Activated CD4-positive, alpha-beta T cell treated with anti-CD3 and anti-CD28 coated beads for 36 hours (primary cell): Measurements from ENCODE around the gene CSF1R. TPM values are rescaled to one million over a fixed set of nuclear protein-coding genes. Genes with fewer than 3 reads are reported as not detected.

Experiments
- ATAC-seq: fragments of 200-7000 bp; cut with Tn5 transposase; one replicate; pipeline ENCODE4 v1.10.0; 2021; ENCODE audit warnings: mild to moderate bottlenecking, moderate library complexity
- CTCF ChIA-PET: fragments of 350-600 bp; sonication (Branson Sonifier 250); formaldehyde crosslinking; loops from one replicate; lab custom pipeline; 2021; ENCODE audit warnings: antibody characterized with exemption; lab: Charles Lee
- POLR2A ChIA-PET: fragments of 350-600 bp; sonication (Branson Sonifier 250); formaldehyde crosslinking; loops from one replicate; lab custom pipeline; 2021; ENCODE audit warnings: antibody characterized with exemption, inconsistent platforms; lab: Charles Lee
- DNase-seq: peaks from one replicate; pipeline ENCODE4 v3.0.0-alpha.2; 2020
- H3K27ac Mint-ChIP-seq: one replicate; pipeline ENCODE4 v1.8.0; 2021; ENCODE audit warnings: mixed read lengths
- H3K27me3 Mint-ChIP-seq: one replicate; pipeline ENCODE4 v1.8.0; 2021; ENCODE audit warnings: mixed read lengths
- H3K36me3 Mint-ChIP-seq: one replicate; pipeline ENCODE4 v1.8.0; 2021; ENCODE audit warnings: low read depth, mixed read lengths
- H3K4me1 Mint-ChIP-seq: one replicate; pipeline ENCODE4 v1.8.0; 2021; ENCODE audit warnings: mixed read lengths
- H3K4me3 Mint-ChIP-seq: one replicate; pipeline ENCODE4 v1.8.0; 2021; ENCODE audit warnings: mild to moderate bottlenecking, moderate library complexity, mixed read lengths
- H3K9me3 Mint-ChIP-seq: one replicate; pipeline ENCODE4 v1.8.0; 2021; ENCODE audit warnings: low read depth, mixed read lengths
- intact Hi-C, 2 experiments: fragments of 100-400 bp; cut with DNase I in 1 of 2; cut with micrococcal nuclease in 1 of 2; formaldehyde crosslinking; loops; one replicate each; pipeline versions ENCODE4 v1.14.2 to v1.15.1; 2022 to 2024; cut with DNase I, micrococcal nuclease
- total RNA-seq, 2 experiments: library from RNA; stranded (reverse); gene quantifications; one replicate each; pipeline ENCODE4 v1.2.3, GENCODE V29; 2021

Gene CSF1R
- total RNA-seq, 2 experiments from 2014 or later: 0.41 to 0.76 TPM

DNA sequence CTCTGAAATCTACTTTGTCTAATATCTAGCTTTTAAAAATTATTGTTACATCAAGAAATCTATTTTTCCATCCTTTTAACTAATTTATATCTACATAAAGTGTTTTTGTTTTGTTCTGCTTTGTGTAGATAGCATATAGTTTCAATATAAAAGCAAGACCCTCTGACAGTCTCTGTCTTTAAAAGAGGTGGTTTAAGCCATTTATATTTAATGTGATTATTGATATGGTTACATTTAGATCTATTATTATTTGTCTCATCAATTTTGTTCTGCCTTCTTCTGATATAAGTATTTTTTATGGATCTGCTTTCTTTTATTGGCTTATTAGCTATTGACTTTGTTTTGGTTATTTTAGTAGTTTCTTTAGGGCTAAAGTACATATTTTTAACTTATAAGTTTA, 69.8 kb downstream of the CSF1R start:
- DNase-seq (no peak), ATAC-seq (no peak)
- H3K9me3 Mint-ChIP-seq: peaks cover 4% of the 10 kb centered on the region
- H3K36me3 Mint-ChIP-seq: peaks cover 73% of the 10 kb centered on the region
- ChIA-PET POLR2A (no interaction called here), CTCF (interaction anchor here (0.6 to 1.4 kb wide), 6 partner anchors 10 to 155 kb away, joined by 3 to 6 read pairs (median 3); no protein-coding TSS in a partner anchor)
- H3K27ac Mint-ChIP-seq: no peak overlapping the region
- intact Hi-C loops: no loop called here
- H3K4me3 Mint-ChIP-seq: no peak overlapping the region
- H3K4me1 Mint-ChIP-seq: peaks cover 14% of the 10 kb centered on the region
- H3K27me3 Mint-ChIP-seq: no peaks in the 10 kb centered on the region

DNA sequence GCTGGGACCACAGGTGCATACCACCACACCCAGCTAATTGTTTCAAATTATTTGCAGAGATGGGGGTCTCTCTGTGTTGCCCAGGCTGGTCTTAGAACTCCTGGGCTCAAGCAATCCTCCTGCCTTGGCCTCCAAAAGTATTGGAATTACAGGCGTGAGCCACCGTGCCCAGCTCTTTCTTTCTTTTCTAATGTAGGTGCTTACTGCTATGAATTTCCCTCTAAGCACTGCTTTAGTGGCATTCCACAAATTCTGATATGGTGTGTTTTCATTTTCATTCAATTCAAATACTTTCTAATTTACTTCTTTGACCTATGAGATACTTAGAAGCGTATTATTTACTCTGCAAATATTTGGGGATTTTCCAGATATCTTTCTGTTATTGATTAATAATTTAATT, 70.9 kb downstream of the CSF1R start:
- H3K36me3 Mint-ChIP-seq: peaks cover 76% of the 10 kb centered on the region
- H3K27me3 Mint-ChIP-seq: no peaks in the 10 kb centered on the region
- H3K27ac Mint-ChIP-seq: no peak overlapping the region
- no peak overlapping the region for H3K4me3 Mint-ChIP-seq
- DNase-seq (no peak), ATAC-seq (no peak)
- ChIA-PET POLR2A (no interaction called here), CTCF (interaction anchor here (0.7 to 1.3 kb wide), 2 partner anchors 9 to 56 kb away, joined by 3 read pairs; no protein-coding TSS in a partner anchor)
- intact Hi-C loops: no loop called here
- peaks cover 4% of the 10 kb centered on the region for H3K9me3 Mint-ChIP-seq
- H3K4me1 Mint-ChIP-seq: peaks cover 12% of the 10 kb centered on the region

DNA sequence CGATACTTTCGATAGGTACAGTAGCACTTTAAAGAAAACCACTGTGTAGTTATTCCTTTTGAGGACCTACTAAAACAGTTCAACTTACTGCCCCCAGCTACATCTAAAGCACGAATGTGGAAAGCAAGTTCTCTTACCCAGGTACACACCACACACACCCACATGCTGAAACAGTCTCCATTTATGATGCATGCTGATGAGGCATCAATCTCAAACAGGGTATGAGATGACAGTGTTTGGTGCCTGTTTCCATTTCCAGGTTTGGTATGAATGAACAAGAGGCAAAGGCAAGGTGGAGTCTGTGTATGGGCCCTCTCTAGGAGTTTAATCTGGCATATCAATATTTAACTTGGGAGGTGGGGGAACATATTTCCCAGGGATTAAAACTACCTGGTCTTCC, 71.9 kb downstream of the CSF1R start:
- CTCF ChIA-PET: interaction anchor here (0.5 to 1.3 kb wide), 4 partner anchors 8 to 470 kb away, joined by 3 to 4 read pairs (median 3); no protein-coding TSS in a partner anchor
- Mint-ChIP-seq H3K4me3 (no peak overlapping the region), H3K27me3 (no peaks in the 10 kb centered on the region), H3K27ac (no peak overlapping the region), H3K9me3 (peaks cover 4% of the 10 kb centered on the region), H3K36me3 (peaks cover 73% of the 10 kb centered on the region), H3K4me1 (peaks cover 11% of the 10 kb centered on the region)
- intact Hi-C loops: no loop called here
- DNase-seq: peak; percentile 22
- peak; percentile 93 for ATAC-seq
- POLR2A ChIA-PET: interaction anchor here (1.0 kb wide), 1 partner anchor 10 kb away, joined by 3 read pairs; no protein-coding TSS in a partner anchor

DNA sequence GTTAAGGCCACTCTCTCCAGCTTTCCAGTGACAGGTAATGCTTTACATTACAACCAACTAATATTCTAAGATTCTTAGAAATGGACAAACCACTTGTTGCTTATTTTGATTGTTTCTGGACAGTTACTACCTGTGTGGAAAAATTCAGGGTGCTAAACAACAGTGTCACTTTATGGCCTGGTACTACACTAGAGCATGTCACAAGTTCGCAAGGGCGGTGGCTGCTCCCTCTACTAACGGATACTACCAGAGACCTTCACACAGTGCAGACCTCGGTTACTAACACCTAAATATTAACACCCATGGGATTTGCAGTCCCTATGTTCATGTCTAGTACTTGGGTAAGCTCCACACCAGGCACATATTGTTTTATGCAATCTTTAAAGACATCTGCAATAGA, 72.4 kb downstream of the CSF1R start:
- no peaks in the 10 kb centered on the region for H3K27me3 Mint-ChIP-seq

DNA sequence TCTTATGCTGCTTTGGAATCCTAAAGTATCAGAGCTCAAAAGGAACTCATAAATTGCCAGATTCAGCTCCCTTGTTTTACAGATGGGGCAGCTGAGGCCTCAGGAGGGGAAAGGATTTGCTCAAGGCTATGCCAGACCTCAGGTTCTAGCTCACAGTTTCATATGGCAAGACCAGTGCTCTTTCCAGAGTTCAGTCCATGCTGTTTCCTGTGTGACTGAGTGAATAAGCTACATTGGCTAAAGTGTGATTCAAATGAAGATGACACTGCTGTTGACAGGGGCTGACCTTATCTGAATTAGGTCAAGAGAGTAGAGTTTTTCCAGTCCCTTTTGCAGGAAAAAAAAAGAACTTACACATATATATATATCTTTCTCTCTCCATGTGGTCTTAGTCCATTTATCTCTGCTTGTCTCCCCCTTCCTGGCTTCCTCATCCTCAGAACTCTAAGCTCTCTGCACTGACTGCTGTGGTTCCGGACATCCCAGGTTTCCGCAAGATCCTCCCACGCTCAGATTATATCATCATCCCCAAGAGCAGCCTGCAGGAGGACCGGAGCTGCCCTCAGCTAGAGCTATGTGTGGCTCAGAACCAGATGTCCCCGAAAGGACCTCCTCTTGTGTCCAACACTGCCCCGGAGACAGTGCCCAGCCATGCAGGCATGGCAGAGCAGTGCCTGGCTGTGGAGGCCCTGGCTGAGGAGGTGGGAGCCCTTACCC, 76.5 kb downstream of the CSF1R start:
- Mint-ChIP-seq H3K36me3 (peaks cover 62% of the 10 kb centered on the region), H3K27me3 (no peaks in the 10 kb centered on the region), H3K9me3 (no peaks in the 10 kb centered on the region), H3K4me3 (no peak overlapping the region), H3K4me1 (peaks cover 25% of the 10 kb centered on the region), H3K27ac (no peak overlapping the region)
- intact Hi-C loops: loop anchor here in 1 of 2 experiments (10.0 kb wide), 1 partner anchor 1765 kb away; the partner anchor contains the start of gene G3BP1
- CTCF ChIA-PET: interaction anchor here (0.7 to 2.3 kb wide), 6 partner anchors 11 to 38 kb away, joined by 3 to 7 read pairs (median 4); no protein-coding TSS in a partner anchor
- DNase-seq (no peak), ATAC-seq (no peak)
- POLR2A ChIA-PET: no interaction called here

More for the DNA sequence above, 72.4 kb downstream of the CSF1R start:
- intact Hi-C loops: no loop called here
- H3K4me1 Mint-ChIP-seq: peaks cover 13% of the 10 kb centered on the region
- no peak overlapping the region for H3K4me3 Mint-ChIP-seq
- CTCF ChIA-PET: interaction anchor here (1.3 kb wide), 2 partner anchors 12 to 180 kb away, joined by 3 to 4 read pairs; no protein-coding TSS in a partner anchor
- DNase-seq (no peak), ATAC-seq (no peak)
- H3K9me3 Mint-ChIP-seq: peaks cover 4% of the 10 kb centered on the region
- POLR2A ChIA-PET: interaction anchor here (1.0 kb wide), 1 partner anchor 9 kb away, joined by 3 read pairs; no protein-coding TSS in a partner anchor
- no peak overlapping the region for H3K27ac Mint-ChIP-seq
- H3K36me3 Mint-ChIP-seq: peaks cover 68% of the 10 kb centered on the region

DNA sequence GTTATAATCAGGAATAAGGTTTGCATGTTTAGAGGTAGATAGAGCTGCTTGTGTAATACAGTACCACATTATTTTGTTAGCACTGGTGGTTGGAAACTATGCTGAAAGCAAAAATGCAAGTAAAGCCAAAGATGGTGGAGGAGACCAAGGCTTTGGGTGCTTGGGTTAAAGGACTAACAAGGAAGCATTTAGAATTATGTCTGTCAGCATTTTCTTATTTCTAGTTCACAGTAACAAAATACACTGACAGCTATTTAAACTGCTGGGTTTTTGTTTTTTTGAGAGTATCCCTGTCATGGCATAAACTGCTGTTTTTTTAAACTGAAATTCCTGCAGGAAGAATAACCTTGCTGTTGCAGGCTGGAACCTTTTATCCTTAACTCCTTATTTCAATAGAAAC, 79.3 kb downstream of the CSF1R start:
- no peak for ATAC-seq
- intact Hi-C loops: loop anchor here in 1 of 2 experiments (10.0 kb wide), 1 partner anchor 1768 kb away; the partner anchor contains the start of gene G3BP1
- ChIA-PET POLR2A (no interaction called here), CTCF (interaction anchor here (0.6 to 4.2 kb wide), 5 partner anchors 9 to 154 kb away, joined by 3 to 18 read pairs (median 3); no protein-coding TSS in a partner anchor)
- Mint-ChIP-seq H3K4me1 (peaks cover 36% of the 10 kb centered on the region), H3K27me3 (no peaks in the 10 kb centered on the region), H3K4me3 (no peak overlapping the region), H3K9me3 (no peaks in the 10 kb centered on the region), H3K36me3 (peaks cover 52% of the 10 kb centered on the region), H3K27ac (no peak overlapping the region)
- no peak for DNase-seq

DNA sequence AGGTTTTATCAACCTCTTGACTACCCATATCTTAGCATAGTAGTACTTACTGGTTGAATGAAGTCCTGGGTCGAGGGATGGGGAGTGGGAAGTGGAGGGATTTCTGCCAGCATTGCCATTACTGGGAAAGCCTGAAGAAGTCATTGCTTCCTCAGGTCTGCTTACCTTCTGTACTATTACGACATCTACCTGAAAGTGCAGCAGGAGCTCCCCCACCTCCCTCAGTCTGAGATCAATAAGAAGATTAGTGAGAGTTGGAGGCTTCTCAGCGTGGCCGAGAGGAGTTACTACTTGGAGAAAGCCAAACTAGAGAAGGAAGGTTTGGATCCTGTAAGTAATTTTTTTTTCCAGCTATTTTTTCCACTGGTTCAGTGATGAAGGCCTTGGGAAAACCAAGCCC, 80.0 kb downstream of the CSF1R start:
- ATAC-seq (no peak), DNase-seq (no peak)
- POLR2A ChIA-PET: interaction anchor here (0.7 kb wide), 1 partner anchor 211 kb away, joined by 3 read pairs; no protein-coding TSS in a partner anchor
- Mint-ChIP-seq H3K36me3 (peaks cover 49% of the 10 kb centered on the region), H3K27ac (no peak overlapping the region), H3K9me3 (no peaks in the 10 kb centered on the region), H3K27me3 (no peaks in the 10 kb centered on the region), H3K4me1 (peaks cover 40% of the 10 kb centered on the region), H3K4me3 (no peak overlapping the region)
- CTCF ChIA-PET: interaction anchor here (0.9 to 4.2 kb wide), 6 partner anchors 9 to 153 kb away, joined by 3 to 18 read pairs (median 3); no protein-coding TSS in a partner anchor
- intact Hi-C loops: loop anchor here in 1 of 2 experiments (10.0 kb wide), 1 partner anchor 1768 kb away; the partner anchor contains the start of gene G3BP1

Other genes with a start within 250 kb of the CSF1R start
- not detected for gene PDE6A, start 141.8 kb downstream of the CSF1R start, total RNA-seq
- gene SLC26A2, start 125.8 kb downstream of the CSF1R start, total RNA-seq: 1 to 10 TPM; 3.9 to 5.3 TPM
- gene TIGD6, start 85.9 kb downstream of the CSF1R start, total RNA-seq: 1 to 10 TPM; 2.5 to 2.6 TPM
- 10 to 100 TPM; 27.2 to 30.5 TPM for gene HMGXB3, start 85.8 kb downstream of the CSF1R start, total RNA-seq
- not detected for gene PDGFRB, start 69.3 kb upstream of the CSF1R start, total RNA-seq
- gene CDX1, start 80.2 kb upstream of the CSF1R start, total RNA-seq: not detected
- not detected for gene SLC6A7, start 103.5 kb upstream of the CSF1R start, total RNA-seq
- not detected for gene CAMK2A, start 203.2 kb upstream of the CSF1R start, total RNA-seq
- not detected for gene ARSI, start 216.4 kb upstream of the CSF1R start, total RNA-seq